SK-N-SH (cell line): Measurements from ENCODE around the gene FAM131B. TPM values are rescaled to one million over a fixed set of nuclear protein-coding genes. Genes with fewer than 3 reads are reported as not detected.

Experiments used
- CTCF ChIA-PET: fragments of 300-600, 350-600 bp; formaldehyde crosslinking; extraction: SDS; loops from one replicate; lab custom pipeline; 2021; lab: Yijun Ruan, JAX
- POLR2A ChIA-PET: fragments of 350-600 bp; sonication (Branson Sonifier 250); formaldehyde crosslinking; extraction: SDS; loops from one replicate; lab custom pipeline; 2020; ENCODE audit warnings: antibody characterized with exemption, inconsistent platforms; lab: Yijun Ruan, JAX
- DNase-seq: peaks from one replicate; pipeline ENCODE4 v3.0.0; 2012
- H2AFZ ChIP-seq: fragments of 200-600 bp; sonication (generic); 2 replicates; pipeline ENCODE4 v1.8.1; 2016; ENCODE audit warnings: antibody characterized with exemption, mild to moderate bottlenecking, low read depth
- H3F3A ChIP-seq: fragments of 200-600 bp; sonication (generic); replicated peaks from 2 replicates; pipeline ENCODE3; 2016; ENCODE audit warnings: antibody characterized with exemption, mild to moderate bottlenecking; ENCODE audit not compliant: insufficient read depth
- H3K27ac ChIP-seq, 2 experiments: fragments of 200-500 bp in 1 of 2; fragments of 200-600 bp in 1 of 2; sonication (Bioruptor generic) in 1 of 2; sonication (generic), shearing (Covaris generic) in 1 of 2; 2 replicates each; pipeline versions ENCODE4 v1.5.1 to v1.6.1; 2014 to 2016; ENCODE audit warnings: low read depth in 2 of 2, inconsistent platforms in 1 of 2, low read length in 1 of 2, mild to moderate bottlenecking in 1 of 2, mixed read lengths in 1 of 2
- H3K27me3 ChIP-seq: fragments of 200-600 bp; sonication (generic), shearing (Covaris generic); 2 replicates; pipeline ENCODE4 v1.6.1; 2016; ENCODE audit warnings: mixed run types; ENCODE audit not compliant: insufficient read depth
- H3K36me3 ChIP-seq, 2 experiments: fragments of 200-500 bp in 1 of 2; fragments of 200-600 bp in 1 of 2; sonication (Bioruptor generic) in 1 of 2; sonication (generic) in 1 of 2; replicated peaks in 1 of 2; 2 replicates each; pipeline versions ENCODE3 to v1.5.1; 2014 to 2016; ENCODE audit warnings: low read length in 1 of 2, mild to moderate bottlenecking in 1 of 2; ENCODE audit not compliant: insufficient read depth in 2 of 2, control insufficient read depth in 1 of 2
- H3K4me1 ChIP-seq, 2 experiments: fragments of 200-500 bp in 1 of 2; fragments of 200-600 bp in 1 of 2; sonication (Bioruptor generic) in 1 of 2; sonication (generic), shearing (Covaris generic) in 1 of 2; 2 replicates each; pipeline versions ENCODE4 v1.5.1 to v1.6.1; 2014 to 2016; ENCODE audit warnings: low read depth in 1 of 2, low read length in 1 of 2, mixed run types in 1 of 2; ENCODE audit not compliant: insufficient read depth in 2 of 2, control insufficient read depth in 1 of 2
- H3K4me2 ChIP-seq: fragments of 200-600 bp; sonication (generic), shearing (Covaris generic); 2 replicates; pipeline ENCODE4 v1.6.1; 2017; ENCODE audit warnings: mixed run types
- H3K4me3 ChIP-seq, 2 experiments: fragments of 200-500 bp in 1 of 2; fragments of 200-600 bp in 1 of 2; sonication (Bioruptor generic) in 1 of 2; sonication (generic), shearing (Covaris generic) in 1 of 2; 2 replicates each; pipeline versions ENCODE4 v1.5.1 to v1.8.1; 2014 to 2016; ENCODE audit warnings: low read depth in 2 of 2, inconsistent platforms in 1 of 2, low read length in 1 of 2, mild to moderate bottlenecking in 1 of 2, mixed read lengths in 1 of 2, moderate library complexity in 1 of 2
- H3K79me2 ChIP-seq: fragments of 200-600 bp; sonication (generic); 2 replicates; pipeline ENCODE4 v1.8.1; 2017; ENCODE audit warnings: mild to moderate bottlenecking; ENCODE audit not compliant: insufficient read depth
- H3K9ac ChIP-seq: fragments of 200-600 bp; sonication (generic); 2 replicates; pipeline ENCODE4 v1.6.1; 2017; ENCODE audit warnings: mixed run types
- H3K9me2 ChIP-seq: fragments of 200-600 bp; sonication (generic); 2 replicates; pipeline ENCODE4 v1.6.1; 2017; ENCODE audit warnings: mixed run types
- H3K9me3 ChIP-seq: fragments of 200-600 bp; sonication (generic); 2 replicates; pipeline ENCODE4 v1.6.1; 2017; ENCODE audit warnings: mixed run types, mild to moderate bottlenecking, moderate library complexity
- H4K20me1 ChIP-seq: fragments of 200-600 bp; sonication (generic); 2 replicates; pipeline ENCODE4 v1.6.1; 2017; ENCODE audit warnings: mild to moderate bottlenecking, mixed run types; ENCODE audit not compliant: insufficient read depth
- CTCF ChIP-seq: fragments of 200-600 bp; sonication (generic); IDR thresholded peaks from 2 replicates; pipeline ENCODE4 v1.6.1; 2017; ENCODE audit warnings: antibody characterized with exemption, mild to moderate bottlenecking, moderate library complexity
- EP300 ChIP-seq, 2 experiments: IDR thresholded peaks; 2 replicates each; pipeline versions ENCODE4 v1.4.0 to v1.6.1; 2012; ENCODE audit warnings: borderline replicate concordance in 1 of 2, low read depth in 1 of 2, low read length in 1 of 2
- FOXJ3 ChIP-seq: sonication (generic); formaldehyde crosslinking; IDR thresholded peaks from 2 replicates; pipeline ENCODE4 v1.5.1; 2020; ENCODE audit warnings: mild to moderate bottlenecking, missing genetic modification reagents
- GABPA ChIP-seq: IDR thresholded peaks from 2 replicates; pipeline ENCODE4 v1.4.0; 2012; ENCODE audit warnings: low read depth, mild to moderate bottlenecking
- JUND ChIP-seq: IDR thresholded peaks from 2 replicates; pipeline ENCODE4 v1.4.0; 2012
- MAX ChIP-seq: IDR thresholded peaks from 2 replicates; pipeline ENCODE4 v1.4.0; 2012; ENCODE audit warnings: low read depth
- RCOR1 ChIP-seq: fragments of 150-350 bp; IDR thresholded peaks from 2 replicates; pipeline ENCODE4 v1.6.1; 2017; ENCODE audit warnings: antibody characterized with exemption, low read length
- RFX5 ChIP-seq: IDR thresholded peaks from 2 replicates; pipeline ENCODE4 v1.6.1; 2012; ENCODE audit warnings: mild to moderate bottlenecking, improper control_type of control experiment, low read length
- SIN3A ChIP-seq: IDR thresholded peaks from 2 replicates; pipeline ENCODE4 v1.6.1; 2012; ENCODE audit warnings: low read depth, mild to moderate bottlenecking, low read length, moderate library complexity, borderline replicate concordance
- SMC3 ChIP-seq: IDR thresholded peaks from 2 replicates; pipeline ENCODE4 v1.6.1; 2012; ENCODE audit warnings: low read depth, low read length, improper control_type of control experiment
- TAF1 ChIP-seq: IDR thresholded peaks from 2 replicates; pipeline ENCODE4 v1.6.1; 2012; ENCODE audit warnings: low read depth, mild to moderate bottlenecking, low read length, moderate library complexity, borderline replicate concordance
- TEAD4 ChIP-seq: IDR thresholded peaks from 2 replicates; pipeline ENCODE4 v1.4.0; 2012; ENCODE audit warnings: mild to moderate bottlenecking, borderline replicate concordance; ENCODE audit not compliant: insufficient read depth
- ZBTB33 ChIP-seq: IDR thresholded peaks from 2 replicates; pipeline ENCODE4 v1.4.0; 2012; ENCODE audit warnings: low read depth, borderline replicate concordance
- WGBS: methylation state at CpG from one replicate; pipeline ENCODE4 v1.1.6; 2017; ENCODE audit warnings: low lambda C conversion rate; 5-methylcytosine and 5-hydroxymethylcytosine counted together
- polyA plus RNA-seq, 3 experiments: library from polyadenylated mRNA; depleted of rRNA; stranded (reverse); fragments of >200 nt; gene quantifications; 2 replicates each; pipeline ENCODE4 v1.2.3, GENCODE V29; 2012

FAM131B gene
- polyA plus RNA-seq, 1 of the 3 experiments (the other 2 are of a cell fraction) = 43.6 TPM

GRCh38 chr7:143369678-143370651 lies 7.5 kb upstream of the FAM131B start:
- H3K9me3 ChIP-seq = no peaks in the 10 kb centered on the region
- peaks cover 6 to 18% of the 10 kb centered on the region in 2 experiments; a peak in 3 of 4 replicates for H3K4me1 ChIP-seq
- no peak overlapping the region for H2AFZ ChIP-seq
- no peak overlapping the region for H3K4me2 ChIP-seq
- WGBS = 81% methylated on average over 12 of the region's 12 CpGs
- ChIA-PET POLR2A (no interaction called here), CTCF (interaction anchor here (1.0 to 3.3 kb wide), 3 partner anchors 10 to 129 kb away, joined by 3 to 29 read pairs (median 12); partner anchors contain the start of gene ZYX)
- H3K9me2 ChIP-seq = no peaks in the 10 kb centered on the region
- no peak overlapping the region for H3K9ac ChIP-seq
- no peaks in the 10 kb centered on the region for H4K20me1 ChIP-seq
- TF ChIP-seq SMC3 (no peak), TAF1 (no peak), SIN3A (no peak), JUND (no peak), RCOR1 (no peak), FOXJ3 (CRISPR knock-in tag) (no peak), EP300 (IDR thresholded peaks at IDR 0.05; ENCODE audit: borderline replicate concordance in 1 of 2, low read depth in 1 of 2, low read length in 1 of 2) (no peak), MAX (no peak), ZBTB33 (no peak), RFX5 (no peak), TEAD4 (no peak), CTCF (no peak), GABPA (no peak)
- no peaks in the 10 kb centered on the region for H3K79me2 ChIP-seq
- no peaks in the 10 kb centered on the region for H3K36me3 ChIP-seq
- H3K4me3 ChIP-seq = no peak overlapping the region
- H3K27ac ChIP-seq = no peak overlapping the region
- DNase-seq = no peak
- H3K27me3 ChIP-seq = no peaks in the 10 kb centered on the region
- peaks cover 14% of the 10 kb centered on the region for H3F3A ChIP-seq
